Stimulated activated CD4-positive, alpha-beta T cell treated with anti-CD3 and anti-CD28 coated beads, Interleukin-1b, Interleukin-23, amount 100 ng/mL, for 24 hours (primary cell): ENCODE measurements around the gene PC.
A peak's percentile ranks its signal among the peaks of the same experiment; 100 is the strongest.

ENCODE experiments used
- DNase-seq, 4 experiments: peaks; one replicate each; pipeline ENCODE4 v3.0.0-alpha.2; 2020; ENCODE audit warnings: low read depth in 4 of 4, low spot score in 1 of 4

The PC gene

DNA sequence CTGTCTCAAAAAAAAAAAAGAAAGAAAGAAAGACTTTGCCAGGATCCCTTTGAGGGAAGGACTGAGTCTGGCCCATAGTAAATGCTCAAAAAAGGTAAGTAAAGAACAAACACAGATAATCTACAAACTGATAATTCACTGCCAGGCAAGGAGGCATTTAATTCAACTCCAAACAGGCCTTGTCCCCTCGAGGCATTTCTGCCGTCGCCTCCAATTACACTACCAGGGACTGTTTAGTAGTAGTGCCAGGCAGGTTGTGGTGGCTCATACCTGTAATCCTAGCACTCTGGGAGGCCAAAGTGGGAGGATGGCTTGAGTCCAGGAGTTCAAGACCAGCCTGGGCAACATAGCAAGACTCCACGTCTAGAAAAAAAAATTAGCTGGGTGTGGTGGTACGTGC lies 43.7 kb downstream of the PC start:
- DNase-seq = no peak

DNA sequence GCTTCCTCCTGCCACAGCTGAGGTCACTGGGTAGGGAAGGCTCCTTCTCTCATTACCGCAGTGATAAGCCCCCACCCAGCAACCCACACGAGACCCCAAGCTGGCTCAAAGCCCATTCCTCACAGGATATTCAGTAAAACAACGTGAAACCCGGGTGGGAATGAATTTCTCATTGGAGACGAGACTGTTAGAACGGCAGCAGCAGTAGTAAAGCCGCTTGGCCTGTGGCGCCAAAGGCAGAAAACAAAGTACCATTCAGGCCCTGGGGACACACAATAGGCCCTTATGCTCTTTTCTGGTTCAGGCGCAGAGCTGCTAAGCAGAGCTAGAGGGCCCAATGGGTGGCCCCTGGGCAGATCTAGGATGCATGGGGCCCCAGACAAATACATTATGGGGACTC lies 45.3 kb downstream of the PC start:
- DNase-seq = no peak

DNA sequence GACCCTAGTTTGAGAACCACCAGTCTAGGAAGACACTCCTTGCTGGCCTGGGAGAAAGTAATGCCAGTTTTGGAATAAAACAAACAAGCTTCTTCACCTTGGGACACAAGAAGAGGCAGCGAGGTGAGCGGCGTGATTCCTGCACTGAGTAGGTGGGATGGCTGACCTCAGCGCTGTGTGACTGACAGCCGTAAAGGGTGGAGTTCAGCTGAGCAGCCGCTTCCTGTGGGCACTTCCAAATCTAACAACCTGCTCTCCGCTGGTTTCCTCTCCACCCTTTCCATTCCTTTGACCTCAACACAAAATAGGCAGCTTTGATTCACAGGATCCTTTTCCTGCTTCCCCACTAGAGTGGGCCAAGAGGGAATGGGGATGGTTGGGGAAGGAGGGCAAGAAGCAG lies 45.8 kb downstream of the PC start:
- no peak for DNase-seq

DNA sequence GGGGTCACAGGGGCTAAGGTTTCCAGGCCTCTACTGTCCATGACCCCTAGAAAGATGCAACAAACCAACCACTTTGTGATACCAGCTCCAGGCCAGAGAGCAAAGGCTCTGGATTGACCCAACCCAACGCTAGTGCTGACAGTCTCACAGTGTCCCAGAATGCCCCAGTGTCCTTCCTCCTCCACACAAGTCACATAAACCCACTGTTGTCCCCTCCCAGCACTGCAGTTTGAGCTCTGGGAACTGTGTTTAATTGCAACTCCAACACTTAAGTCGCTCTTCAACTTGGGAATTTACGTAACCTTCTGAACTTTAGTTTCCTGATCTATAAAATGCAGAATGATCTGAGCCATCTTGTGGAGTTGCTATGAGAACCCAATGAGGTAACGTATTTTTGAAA lies 47.5 kb downstream of the PC start:
- DNase-seq = no peak

DNA sequence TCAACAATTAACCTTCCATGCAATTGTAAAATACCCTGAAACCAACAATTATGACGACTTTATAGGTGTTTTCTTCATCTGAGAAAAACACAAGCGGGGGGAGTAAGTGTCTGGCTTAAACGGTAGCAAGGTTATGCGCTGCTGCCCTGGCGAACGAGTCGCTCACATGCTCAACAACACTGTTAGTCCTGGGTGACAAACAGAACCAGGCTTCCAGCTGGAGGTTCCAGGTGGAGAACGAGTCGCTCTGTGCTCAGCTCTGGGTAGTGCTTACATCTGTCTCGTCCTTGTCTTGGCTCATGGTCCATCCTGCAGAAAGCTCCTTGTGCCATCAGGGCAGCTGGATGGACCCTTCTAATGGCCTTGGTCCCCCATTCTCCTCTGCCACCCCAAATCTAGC lies 48.2 kb downstream of the PC start:
- no peak for DNase-seq

DNA sequence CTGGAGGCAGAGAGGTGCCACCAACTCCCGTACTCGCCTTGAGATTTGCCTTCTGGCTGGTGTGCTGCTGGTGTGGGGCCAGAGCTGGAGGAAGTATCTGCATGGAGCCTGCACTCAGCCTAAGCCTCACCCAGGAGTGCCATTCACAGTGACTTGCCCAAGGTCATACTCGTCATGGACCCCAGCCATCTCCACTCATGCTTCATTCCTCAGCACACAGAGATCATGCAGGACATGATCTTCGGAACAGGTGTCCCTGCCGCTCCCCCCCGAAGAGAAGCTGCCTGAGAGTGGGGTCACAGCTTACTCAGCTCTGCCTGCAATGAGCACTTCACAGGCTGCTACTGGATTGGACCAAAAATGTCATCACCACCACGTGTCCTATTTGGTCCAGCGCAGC lies 49.0 kb downstream of the PC start:
- DNase-seq = no peak

- DNase-seq = no peak
These were observed 50.2 kb downstream of the PC start for GRCh38 chr11:66907751-66908630.

DNA sequence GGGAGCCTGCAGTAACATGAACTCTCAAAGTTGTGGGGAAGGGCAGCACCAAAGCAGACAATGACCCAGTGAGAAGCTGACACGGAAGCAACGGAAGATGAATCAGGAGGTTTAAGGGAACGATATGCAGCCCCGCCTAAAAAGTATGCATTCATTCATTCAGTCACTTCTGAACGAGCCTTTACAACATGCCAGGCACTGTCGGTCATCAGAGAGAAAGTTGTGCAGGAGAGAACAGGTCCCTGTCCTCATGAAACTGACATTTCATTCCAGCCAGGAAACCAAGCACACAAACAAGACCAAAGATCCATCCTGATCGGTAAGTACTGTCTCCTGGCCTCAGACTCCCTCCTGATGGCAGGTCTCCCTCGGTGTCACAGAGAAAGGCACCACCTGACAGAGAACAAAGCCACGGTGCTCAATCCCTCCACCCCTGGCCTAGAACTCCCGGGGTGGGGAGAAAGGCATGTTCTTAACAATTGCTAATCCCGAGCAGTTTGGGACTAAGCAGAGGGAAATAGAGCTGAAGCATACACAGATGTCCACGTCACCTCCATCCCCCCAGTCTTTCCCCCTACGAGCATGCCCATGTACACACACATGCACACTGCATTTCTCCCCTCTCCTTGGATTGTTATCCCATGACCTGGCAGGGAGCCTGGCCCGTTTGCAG lies 52.0 kb downstream of the PC start:
- DNase-seq = no peak

DNA sequence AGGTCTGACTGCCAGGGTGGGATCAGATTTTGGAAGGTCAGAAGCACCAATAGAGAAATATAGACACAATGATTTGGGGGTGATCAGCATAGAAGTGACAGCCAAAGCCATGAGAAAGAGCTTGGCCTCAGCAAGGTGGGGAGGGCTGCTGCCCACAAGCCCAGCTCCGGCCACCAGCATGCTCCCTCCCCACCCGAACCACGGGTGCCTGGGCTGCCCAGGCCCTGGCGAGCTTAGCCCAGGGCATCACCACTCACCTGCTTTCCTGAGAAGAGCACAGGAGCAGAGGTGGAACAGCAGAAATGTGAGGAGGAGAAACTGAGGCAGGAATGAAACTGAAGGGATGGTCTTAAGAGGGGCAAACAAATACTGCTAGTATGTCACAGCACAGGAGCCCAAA lies 52.6 kb downstream of the PC start:
- no peak for DNase-seq

DNA sequence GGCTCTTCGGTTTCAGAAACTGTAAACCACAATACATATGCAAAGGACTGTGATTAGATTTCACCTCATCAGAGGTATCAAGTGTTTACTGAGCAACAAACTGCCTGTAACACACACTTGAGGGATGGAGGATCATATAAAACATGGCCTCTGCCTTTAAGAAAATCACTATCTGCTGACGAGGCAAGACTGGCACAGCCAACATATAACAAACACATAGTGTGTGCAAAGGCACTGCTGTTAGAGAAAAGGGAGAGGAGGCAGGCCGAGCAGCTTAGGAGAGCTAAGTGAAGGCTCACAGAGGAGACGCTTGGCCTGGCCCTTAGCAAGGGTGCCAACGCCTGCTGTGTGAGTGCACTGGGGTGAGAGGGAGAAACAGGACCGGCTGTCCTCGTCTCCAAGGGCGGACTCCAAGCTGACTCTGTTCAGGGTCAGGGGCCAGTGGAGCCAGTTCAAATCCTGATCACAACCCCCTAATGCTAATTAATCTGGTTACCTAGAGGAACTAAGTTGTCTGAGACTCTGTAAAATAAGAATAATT lies 53.1 kb downstream of the PC start:
- no peak for DNase-seq

DNA sequence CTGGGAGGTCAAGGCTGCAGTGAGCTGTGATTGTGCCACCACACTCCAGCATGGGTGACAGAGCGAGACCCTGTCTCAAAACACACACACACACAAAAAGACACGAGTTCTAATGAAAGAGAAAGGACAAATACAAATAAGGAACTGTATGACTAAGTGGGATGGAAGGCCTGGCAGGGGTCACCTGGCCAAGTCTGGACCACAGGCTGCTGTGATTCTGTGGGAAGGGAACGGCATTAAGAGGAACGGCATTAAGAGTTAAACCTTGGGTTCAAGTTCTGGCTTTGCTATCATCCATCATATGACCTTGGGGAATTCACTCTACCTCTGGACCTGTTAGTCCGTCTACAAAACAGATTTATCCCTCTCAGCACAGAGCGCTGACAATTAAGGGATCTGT lies 53.6 kb downstream of the PC start:
- no peak for DNase-seq

DNA sequence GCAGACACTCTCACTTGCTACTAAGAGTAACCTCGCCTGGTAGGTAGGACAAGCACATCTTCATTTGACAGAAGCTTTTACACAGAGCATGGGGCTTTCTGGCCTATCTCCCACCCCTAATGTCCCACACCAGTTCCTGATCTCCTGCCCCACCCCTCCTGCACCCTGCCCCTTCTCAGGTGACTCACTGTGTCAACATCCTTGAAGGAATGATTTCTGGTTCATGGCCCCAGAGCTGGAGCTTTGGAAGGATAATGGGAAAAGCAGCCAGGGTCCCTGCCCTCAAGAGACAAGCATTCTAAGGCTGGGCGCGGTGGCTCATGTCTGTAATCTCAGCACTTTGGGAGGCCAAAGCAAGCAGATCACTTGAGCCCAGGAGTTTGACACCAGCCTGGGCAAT lies 54.1 kb downstream of the PC start:
- no peak for DNase-seq

DNA sequence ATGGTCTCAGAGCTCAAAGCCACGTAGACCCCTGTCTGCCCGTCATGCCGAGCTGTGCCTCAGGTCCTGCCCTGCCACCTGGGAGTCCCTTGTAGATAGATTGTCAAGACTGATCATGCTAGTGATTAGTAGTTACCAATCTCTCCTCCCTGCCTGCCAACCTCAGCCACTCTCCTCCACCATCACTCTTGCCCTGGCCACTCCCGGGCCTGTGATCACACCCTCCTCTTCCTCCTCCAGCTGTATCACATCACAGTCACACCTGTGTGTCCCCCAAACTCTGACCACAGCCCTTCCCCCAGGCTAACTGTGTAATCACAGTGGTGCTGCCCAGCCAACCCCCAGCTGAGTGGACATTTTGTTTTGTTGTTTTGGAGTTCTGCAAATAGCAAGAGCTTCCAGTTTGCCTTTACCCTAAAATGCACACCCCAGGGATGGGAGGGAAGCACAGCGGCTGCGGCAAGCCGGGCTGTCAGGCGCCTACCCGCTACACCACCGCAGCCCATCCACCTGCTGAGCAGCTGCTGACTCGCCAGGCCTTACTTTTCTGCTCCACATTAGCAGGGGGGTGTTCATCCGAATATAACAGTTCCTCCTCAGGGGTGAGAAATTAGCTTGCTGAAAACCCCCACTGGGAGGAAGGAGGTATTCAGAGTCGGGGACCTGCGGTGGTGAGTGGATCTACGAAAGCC lies 55.6 kb downstream of the PC start:
- no peak for DNase-seq

GRCh38 chr11:66901964-66902390 lies 56.2 kb downstream of the PC start:
- no peak for DNase-seq

GRCh38 chr11:66894141-66894540 lies 64.0 kb downstream of the PC start:
- no peak for DNase-seq

DNA sequence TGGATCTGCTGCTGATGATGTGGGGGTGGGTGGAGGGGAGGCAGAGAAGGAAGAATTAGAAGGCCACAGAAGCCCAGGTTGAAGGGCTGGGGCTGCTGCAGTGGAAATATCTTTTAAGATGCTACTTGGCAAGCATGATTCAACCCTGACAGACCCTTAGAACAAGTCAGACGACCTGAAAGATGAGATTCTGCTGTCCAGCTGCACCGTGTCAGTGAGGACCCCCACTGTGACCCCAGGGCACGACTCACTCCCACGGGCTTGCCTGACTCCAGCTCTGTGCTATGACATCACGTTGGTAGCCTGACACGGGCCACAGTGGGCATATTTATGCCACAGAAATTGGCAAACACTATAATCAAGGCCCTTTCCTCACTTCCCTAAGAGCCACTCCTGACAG lies 65.3 kb downstream of the PC start:
- DNase-seq = no peak

- DNase-seq = peak in 3 of 4 experiments; percentile 11 to 64 (median 29)
These were observed 66.1 kb downstream of the PC start for GRCh38 chr11:66891851-66892660.

GRCh38 chr11:66889960-66890359 lies 68.2 kb downstream of the PC start:
- DNase-seq = no peak

DNA sequence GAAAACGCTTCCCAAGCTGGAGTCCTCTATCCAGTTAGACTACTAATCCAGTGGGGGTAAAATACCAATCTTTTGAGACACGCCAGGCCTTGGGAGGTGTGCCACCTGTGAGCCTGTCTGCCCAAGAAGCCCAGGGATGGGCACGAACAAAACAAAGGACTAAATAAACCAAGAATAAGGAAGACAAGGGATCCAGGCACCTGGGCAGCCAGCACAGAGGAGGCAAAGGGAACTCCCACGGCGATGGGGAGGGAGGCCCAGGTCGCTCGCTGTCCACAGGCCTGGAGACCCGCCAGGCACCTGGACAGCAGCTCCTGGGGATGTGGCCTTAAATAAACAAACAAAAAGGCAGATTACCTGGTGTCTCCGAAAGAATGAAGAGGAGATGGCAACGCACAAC lies 69.9 kb downstream of the PC start:
- no peak for DNase-seq

DNA sequence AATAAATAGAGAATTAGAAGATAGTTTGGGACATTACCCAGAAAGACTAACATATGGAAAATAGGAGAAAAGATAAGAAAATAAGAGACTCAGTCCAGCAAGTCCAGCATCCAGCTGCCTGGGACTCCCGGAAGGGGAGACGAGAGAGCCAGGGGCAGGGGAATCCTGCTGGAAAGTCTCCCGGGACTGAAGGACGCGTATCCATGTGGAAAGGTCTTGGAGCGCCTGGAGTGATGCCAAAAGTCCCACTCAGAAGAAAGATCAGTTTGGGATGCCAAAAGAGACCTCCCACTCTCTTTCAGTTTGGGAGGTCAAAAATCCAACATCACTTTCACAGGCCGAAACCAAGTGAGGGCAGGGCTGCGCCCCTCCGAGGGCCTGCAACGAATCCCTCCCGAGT lies 70.7 kb downstream of the PC start:
- DNase-seq = no peak

DNA sequence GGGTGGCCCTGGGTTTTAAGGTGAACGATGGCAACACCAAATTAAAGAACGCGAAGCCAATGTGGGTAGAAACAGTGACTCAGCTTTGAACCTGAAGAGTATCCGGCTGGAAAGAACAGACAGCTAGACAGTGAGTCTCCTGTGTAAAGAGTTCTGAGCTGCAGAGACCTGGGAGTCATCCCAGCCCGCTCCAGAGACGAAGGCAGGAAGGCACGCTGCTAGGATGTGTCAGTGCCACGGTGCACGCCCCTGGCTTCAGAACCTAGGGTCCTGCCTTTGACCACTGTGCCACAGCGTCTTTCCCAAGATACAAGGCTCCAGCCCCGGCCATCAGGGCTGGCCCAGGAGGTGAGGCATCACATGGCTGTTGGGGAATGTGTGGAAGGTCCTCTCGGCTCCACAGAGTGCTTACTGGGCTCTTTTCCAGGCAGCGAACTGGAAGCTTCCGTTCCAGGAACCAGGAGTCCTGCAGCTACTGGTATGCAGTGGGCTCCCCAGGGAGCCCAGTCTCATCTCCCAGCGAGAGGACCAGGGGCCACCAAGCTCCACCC lies 71.4 kb downstream of the PC start:
- no peak for DNase-seq
